Measurements from ENCODE around the gene GNAI3.

Gene GNAI3

GRCh38 chr1:109664671-109665070, 116.3 kb downstream of the GNAI3 start:
- no peak for DNase-seq

GRCh38 chr1:109667452-109668122, 119.2 kb downstream of the GNAI3 start, which contains the start of gene GSTM2:
Gene GSTM2 (plus strand): TSS chr1:109668057. CDS start chr1:109668116, 59 bp downstream.
- DNase-seq, result no peak

Data from 8988T (cell line).